HG03439 (cell line): ENCODE data around the gene KRT73.

Experiments used
- ATAC-seq: cut with Tn5 transposase; IDR thresholded peaks from one replicate; pipeline ENCODE4 v1.9.1; 2021; ENCODE audit warnings: mild to moderate bottlenecking, moderate library complexity; ENCODE audit not compliant: unreplicated experiment

The KRT73 gene

DNA sequence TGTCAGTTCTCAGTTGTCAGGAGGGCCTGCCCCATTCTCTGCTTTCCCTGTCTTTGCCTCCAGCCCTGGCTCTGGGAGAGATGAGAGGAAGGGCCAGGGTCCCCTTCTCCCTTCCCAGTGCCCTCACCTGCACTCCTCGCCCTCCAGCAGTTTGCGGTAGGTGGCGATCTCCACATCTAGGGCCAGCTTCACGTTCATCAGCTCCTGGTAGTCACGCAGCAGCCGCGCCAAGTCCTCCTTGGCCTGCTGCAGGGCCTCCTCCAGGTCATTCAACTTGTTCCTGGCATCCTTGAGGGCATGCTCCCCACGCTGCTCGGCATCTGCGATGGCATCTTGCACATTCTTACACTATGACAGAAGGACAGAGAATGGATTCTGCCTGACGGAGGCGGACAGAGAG lies 28.3 kb upstream of the KRT73 start:
- no peak for ATAC-seq

DNA sequence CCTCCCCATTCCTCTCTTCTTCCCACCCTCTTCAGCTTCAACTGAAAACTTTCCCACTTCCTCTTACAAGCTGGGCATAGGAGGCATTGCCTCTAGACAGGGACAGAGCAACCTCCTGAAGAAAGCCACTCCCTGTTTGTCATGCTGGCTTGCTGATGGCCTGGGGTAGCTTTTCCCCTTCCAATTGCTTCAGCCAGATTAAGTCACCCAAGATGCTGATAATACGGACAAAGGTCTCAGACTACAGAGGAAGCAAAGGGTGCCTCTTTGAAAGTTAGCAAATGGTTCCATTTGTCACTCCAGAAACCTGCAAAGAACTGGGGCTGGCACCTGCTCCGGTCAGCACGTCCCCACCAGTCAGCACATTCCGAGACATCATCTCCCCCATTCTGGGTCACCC lies 27.6 kb upstream of the KRT73 start:
- no peak for ATAC-seq

DNA sequence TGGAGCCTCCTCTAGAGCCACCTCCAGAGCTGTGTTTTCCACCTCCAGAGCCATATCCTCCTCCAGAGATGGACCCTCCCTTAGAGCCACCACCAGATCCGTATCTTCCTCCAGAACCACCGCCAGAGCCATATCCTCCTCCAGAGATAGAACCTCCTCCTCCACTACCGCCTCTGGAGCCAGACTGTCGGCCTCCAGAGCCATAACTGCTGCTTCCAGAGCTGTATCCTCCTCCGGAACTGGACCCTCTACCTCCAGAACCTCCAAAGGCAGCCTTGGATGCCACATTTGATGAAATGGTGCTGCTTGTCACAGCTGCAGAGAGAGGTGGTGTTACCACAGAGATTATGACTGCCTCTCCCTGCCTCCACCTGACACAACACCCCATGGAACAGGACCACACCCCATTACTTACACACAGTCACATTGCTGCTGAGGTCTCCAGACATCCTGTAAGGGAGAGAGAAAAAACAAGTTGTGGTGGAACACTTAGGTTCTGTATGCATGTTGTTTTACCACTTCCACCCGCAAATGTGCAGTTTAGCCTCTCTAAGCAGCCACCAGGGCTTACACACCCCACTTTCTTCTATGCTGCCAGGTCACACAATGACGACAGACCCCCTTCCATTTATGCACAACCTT lies 26.9 kb upstream of the KRT73 start:
- ATAC-seq = no peak

DNA sequence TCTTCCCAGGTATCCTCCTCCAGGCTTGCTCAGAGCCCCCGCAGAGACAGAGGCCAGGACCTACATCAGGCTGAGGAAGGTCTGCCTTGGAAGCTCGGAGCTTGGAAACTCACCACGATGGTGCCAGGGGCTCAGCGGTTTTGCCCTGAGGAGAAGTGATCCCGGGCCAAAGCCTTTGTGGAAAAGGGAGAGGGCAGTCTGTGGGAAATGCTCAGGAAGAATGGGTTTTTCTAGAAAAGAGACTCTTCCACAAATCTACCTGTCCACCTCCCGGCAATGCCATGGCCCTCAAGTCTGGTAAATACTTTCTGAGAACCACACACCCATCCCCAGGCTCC lies 25.7 kb upstream of the KRT73 start:
- no peak for ATAC-seq

DNA sequence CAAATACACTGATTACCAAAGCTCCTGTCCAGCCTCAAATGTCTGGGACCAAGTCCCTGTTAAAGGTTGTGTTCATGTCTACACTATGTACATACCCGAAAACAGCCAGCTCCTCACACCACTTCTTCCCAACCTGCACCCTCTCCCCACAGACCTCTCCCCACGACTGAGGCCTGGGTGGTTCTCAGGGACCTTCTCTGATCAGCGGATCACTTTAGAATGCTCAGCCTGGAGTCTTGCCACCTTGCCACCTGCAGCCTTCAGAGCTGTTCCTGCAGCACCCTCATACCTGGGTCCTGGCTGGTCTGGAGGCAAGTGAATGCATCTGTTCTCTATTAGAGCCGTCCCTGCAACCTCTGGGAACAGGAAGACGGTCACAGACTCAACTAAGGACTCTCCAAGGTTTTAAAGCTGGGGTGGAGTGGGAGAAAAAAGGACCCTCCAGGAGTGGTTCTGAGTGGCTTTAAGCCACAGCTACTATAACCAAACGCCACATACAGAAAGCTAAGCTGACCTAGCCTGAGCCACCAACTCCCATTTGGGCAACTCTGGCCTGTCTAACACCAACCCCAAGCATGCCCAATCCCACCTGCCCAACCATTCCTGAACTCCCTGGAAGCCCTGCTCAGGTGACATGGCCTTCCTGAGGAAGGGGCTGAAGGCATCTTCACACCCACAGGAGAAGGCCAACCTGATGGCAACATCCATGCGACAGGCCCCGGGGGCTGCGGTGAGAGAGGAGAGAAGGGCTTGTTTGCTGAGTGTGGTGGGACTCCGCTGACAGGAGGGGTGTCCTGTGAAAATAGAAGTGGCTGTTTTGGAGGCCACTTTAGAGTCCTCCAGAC lies 25.1 kb upstream of the KRT73 start:
- ATAC-seq = no peak

DNA sequence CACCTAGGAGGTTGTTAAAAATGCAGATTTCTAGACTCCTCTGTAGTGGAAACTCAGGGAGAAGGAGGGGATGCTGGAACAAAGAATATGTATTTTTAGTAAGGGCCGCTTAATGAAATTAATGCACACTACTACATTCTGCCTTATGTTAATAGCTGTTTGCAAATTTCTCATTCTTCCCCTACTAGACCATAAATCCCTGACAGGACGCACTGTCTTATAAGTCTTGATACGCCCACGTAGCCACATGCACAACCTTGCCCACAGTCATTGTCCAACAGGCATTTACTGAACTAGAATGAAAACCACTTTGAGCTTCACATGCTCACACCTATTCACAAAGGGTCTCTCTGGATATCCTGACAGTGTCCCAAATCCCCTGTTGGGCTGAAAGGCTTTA lies 23.1 kb upstream of the KRT73 start:
- no peak for ATAC-seq

DNA sequence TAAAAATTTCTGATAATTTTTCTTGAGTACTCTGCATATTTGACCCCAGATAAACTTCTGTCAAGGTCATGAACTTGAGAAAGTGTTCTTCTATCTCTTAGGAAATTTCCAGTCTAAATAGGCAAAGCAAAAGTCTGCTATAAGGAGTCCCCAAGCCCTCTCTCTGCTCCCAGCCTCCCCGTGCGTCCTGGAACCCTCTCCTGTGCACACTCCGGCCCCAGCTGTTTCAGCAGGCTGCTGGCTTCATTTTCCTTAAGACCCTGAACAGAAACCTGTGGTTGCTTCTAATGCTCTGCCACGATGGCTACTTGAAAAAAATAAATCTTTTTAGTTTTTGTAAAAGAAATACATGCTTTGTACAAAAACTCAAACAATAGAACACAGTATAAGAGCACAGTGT lies 18.9 kb upstream of the KRT73 start:
- no peak for ATAC-seq

DNA sequence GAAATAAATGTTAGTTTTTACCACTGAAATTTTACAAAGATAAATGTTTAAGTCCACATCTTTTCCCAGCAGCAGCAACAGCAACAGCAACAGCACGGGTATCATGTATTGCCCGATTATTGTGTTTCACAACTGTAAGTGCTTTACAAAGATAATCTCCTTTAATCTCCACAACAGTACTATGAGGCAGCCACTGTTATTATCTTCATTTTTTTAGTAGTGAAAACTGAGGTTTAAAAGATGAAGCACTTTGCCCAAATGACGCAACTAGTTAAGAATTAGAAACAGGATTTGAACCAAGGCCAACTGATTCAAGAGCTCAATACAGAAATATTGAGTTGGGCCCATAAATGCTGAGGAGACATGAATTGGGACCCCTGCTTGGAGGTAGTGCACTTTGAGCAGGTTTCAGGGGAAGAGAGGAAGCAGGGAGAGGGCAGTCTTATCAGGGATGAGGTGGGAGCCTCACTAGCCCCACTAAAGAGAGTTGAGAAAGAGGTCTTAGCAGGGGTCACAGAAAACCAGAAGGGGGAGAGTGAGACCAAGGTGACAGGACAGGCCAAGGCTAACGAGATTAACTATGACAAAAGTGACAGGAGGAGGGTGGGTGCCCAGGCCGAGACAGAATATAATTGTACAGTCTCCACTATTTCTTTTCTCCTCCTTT lies 18.4 kb upstream of the KRT73 start:
- no peak for ATAC-seq

DNA sequence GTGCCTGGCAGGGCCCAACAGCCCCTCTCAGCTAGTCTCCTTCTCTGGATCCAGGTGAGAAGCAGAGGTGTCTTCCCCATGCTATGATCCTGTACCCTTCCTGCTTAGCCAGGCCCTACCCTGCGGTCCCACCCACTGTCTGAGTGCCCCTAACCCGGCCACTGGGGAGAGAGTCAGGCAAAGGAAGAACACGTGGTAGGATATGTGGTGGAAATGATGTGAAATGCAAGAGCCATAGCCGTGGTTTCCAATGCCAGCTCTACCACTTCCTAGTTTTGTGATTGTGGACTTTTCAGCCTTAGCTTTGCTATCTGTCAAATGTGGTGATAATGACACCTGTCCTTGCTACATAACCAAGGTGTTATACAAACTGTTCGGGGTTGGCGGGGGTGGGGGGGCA lies 17.8 kb upstream of the KRT73 start:
- ATAC-seq = no peak

DNA sequence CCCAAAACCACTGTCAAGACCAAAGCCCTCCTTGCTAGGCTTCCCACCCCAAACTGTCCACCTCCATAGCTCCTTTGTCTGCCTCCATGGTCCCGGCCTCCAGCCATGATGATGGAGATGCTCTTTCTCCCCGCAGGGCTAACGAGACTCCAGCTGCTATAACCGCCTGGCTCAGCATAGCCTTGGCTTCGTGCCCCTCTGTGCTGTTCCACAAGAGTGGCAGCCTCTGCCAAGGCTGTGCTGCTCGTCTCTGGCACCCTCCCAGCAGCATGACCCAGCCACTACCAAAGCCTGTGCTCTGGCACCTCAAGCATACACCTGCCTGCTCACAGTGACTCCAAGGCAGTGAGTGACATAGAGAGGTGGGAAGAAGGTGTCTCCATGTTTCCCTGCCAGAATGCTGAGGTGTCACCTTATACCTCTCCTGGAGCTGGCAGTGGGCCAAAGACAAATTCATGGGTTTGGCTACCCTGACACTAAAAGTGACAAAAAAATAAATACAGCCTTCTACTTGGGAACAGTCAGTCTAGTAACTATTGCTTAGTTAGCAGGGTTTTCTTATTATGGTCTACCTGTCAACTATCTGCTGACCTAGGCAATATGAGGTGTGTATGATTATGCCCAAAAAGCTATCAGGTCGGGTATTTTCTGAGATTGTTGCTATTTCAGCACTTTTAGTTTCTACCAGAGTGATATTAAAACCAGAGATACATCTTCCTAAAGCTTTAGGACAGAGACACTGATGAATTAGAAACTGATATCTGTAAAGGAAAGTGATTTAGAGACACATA lies 16.1 kb upstream of the KRT73 start:
- ATAC-seq = no peak

DNA sequence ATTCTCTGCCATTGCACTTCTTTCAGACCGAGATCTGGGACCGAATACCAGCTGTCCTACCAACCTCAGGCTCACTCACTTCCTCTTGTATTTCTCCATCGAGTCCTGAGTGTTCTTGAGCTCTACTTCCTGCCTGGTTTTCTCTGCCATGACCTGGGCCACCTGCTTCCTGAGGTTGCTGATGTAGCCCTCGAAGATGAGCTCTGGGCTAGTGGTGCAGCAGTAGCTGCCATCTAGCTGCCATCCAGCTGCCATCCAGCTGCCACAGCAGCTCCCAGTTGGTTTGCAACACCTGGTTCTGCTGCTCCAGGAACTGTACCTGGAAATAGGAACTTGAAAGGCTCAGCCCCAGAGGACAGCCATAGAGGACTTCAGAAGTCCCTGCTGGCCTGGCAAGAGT lies 15.0 kb upstream of the KRT73 start:
- ATAC-seq = no peak

DNA sequence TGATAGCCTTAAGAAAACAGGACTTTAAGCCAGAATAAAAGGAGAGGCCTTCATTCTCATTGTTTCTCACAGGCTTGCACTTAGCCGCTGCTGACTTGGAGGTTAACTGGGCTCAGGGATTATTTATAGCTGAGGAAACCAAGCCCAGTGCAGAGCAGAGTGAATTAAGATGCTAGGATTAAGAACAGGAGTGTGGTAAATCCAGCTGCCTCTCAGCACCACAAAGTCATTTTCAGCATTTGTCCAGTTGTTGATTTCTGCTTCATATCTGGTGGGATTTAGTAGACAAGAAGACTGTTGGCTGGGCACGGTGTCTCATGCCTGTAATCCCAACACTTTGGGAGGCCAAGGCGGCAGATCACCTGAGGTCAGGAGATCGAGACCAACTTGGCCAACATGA lies 14.3 kb upstream of the KRT73 start:
- no peak for ATAC-seq

DNA sequence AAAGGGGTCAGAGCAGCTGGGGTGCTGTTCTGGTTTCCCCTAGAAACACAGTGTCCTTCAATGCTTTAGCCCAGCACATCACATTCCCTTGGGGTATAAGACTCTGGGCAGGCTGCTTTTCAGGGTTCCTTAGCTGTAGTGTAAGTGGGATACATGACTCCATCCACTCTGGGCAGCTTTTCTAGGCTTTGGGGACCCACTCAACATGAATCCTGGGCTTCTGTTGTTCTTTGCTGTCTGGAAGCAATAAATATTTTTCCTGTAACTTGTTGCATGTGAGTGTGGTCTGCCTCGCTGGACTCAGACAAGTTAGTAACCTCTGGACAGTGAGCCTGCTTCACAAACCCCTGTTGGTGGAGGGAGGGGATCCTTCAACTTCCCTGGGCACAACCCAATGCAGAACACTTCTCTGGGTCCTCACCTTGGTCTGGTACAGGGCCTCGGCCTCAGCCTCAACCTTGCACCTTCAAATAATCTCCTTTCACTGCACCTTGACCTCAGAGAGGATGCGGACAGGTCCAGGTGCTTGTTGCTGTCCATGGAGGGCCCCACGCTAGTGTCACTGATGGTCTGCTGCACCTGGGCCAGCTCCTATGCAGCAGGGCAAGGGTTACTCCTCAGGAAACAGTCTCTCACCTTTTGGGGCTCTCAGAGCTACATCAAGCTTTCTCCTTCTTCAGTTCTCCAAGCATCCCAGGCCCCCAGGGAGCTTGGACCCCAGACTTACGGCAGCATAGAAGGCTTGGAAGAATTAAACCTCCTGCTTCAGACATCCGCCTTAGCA lies 13.5 kb upstream of the KRT73 start:
- no peak for ATAC-seq

DNA sequence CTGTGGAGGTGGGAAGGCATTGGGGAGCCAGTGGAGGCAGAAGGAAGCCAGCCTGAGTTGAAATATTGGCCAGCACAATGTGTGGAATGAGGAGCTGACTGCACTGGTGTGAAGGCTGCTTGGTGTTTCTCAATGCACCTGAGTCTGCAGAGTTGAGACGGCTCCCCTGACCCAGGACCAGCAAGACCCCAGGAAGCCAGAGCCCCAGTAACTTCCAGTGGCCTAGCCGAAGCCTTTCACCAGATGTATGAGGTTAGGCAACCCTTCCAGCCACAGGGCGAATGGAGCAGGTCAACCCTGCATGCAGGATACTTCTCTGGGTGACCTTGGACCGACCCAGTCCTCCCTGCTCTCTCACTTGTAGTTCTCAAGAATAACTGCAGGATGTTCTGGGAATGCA lies 12.9 kb upstream of the KRT73 start:
- ATAC-seq = no peak

DNA sequence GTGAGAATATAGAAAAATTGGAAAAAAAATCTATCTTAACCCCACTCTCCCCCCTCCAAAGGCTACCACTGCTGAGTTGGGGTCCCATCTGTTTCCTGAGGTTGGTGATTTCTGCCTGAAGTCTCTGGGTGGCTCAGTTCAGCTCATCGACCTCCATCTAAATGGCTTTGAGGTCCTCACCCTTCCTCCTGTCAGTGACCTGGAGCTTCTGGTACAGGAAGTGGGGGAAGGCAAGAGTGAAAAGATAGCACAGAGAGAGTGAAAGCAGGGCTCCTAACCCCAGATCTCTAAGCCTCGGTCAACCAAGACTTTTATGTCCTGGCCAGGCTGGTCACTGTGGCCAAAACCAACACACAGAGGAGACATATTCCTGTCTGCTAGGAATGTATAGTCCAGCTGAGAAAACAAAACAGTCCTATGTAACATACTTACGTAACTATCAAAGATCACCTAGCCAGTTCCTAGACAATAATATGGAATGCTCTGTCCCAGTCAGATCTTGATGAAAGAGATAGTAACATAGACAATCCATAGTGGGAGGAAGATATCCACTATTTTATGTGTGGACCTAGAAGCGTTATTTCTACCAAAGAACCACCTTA lies 12.3 kb upstream of the KRT73 start:
- no peak for ATAC-seq

DNA sequence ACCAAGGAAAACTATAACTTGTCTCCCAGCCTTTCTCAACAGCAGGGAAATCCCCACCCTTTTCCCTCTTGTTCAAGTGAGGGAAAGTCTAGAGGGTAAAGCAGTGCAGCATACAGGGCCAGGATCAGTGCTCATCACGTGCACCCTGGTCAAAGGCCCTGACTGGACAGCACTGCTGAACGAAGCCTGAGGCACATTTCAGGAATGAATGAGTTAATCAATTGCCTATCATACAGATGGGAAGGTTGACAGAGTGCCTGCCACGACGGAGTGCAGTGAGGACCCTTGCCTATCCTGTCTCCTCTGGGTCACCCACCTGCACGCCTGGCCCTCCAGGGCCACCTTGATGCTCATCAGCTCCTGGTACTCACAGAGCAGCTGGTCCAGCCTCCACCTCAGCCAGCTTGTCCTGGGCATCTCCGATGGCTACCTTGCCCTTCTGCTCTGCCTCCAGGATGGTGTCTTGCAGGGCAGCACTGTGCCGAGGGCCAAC lies 11.7 kb upstream of the KRT73 start:
- no peak for ATAC-seq

DNA sequence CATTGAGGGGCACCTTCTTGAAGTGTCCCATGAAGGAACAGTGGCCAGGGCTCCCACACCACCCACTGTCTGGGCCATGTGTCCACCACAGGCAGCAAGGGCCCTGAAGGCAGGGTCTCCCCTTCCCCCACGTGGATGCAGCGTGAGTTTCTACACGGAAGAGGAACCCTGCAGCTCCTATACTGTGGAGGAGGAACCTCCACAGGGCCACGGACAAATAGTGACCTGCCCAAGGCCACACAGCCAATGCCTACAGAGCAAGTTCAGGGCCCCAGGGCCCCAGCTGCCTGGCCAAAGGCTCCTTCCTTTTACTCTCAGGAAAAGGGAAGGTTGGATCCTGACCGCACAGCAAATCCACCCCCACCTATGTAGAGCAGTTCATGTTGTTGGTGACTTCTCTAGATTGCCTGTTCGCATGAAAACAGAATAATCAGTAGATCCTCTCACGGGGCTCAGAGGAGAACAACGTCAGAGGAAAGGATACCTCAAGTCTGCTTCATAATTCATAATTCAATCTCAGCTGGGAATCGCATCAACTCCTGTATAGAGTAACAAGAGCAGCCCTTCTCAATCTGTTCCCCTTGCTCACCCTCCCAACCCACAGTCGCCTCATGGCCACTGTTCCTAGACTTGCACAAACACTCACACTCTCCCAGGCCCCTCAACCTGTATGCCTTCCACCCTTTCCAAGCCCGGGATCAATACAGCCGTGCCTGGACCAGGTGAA lies 11.1 kb upstream of the KRT73 start:
- no peak for ATAC-seq

DNA sequence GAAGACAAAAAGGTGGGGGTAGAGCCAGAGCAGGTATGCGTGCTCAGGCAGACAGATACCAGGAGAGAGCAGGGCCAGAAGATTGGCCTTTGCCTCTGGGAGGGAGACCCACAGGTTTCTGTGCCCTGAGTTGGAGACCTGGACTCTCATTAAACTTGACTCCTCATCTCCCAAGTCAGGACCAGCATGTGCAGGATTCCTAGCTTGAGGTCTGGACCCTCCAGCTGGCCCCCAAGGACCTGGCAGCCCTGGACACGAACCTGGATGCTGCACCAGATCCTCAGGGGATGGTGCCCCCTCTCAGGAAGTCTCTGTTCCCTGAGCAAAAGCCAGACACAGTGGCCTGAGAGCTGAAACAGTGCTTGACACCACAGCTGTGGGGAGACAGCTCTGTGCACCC lies 10.5 kb upstream of the KRT73 start:
- no peak for ATAC-seq

DNA sequence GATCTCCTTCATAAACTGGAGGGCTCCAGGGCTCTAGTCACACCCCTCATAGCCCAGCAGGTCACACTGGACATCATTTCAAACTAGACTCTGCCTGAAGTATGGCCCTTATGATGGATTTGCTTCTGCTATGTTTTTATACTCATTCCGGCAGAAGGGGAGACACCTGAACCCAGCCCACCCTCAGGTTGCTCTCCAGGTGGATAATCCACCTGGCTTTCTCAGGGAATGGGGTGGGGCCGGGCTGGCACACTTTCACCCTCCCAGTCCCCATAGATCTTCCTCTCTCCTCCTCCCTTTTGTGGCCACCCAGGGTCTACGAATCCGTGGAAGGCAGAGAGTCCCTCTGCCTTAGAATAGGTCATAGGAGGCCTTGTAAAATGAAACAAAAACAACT lies 9.8 kb upstream of the KRT73 start:
- ATAC-seq = no peak
